ENCODE measurements around the gene IMP4.

- TF ChIP-seq CTCF (IDR thresholded peaks at IDR 0.05; ENCODE audit: poor library complexity) (no peak), EZH2 (IDR thresholded peaks at IDR 0.05; ENCODE audit: borderline replicate concordance) (no peak), EZH2phosphoT487 (IDR thresholded peaks at IDR 0.05; ENCODE audit: low read depth, severe bottlenecking, unreplicated experiment) (no peak)
Observed at GRCh38 chr2:130365075-130365474, 22.4 kb downstream of the IMP4 start.

Measured in hepatocyte (in vitro differentiated cells).